Left ventricle myocardium inferior (tissue), 1 donor: Measurements from ENCODE around the gene MYH15. TPM values are rescaled to one million over a fixed set of nuclear protein-coding genes. Genes with fewer than 3 reads are reported as not detected.

ENCODE experiments used
- DNase-seq: peaks from one replicate; pipeline ENCODE4 v3.0.0-alpha.2; 2020
- H3K27ac ChIP-seq: fragments of 200-600 bp; replicated peaks from 2 replicates; pipeline ENCODE4 v1.8.0; 2021
- H3K27me3 ChIP-seq: fragments of 200-600 bp; 2 replicates; pipeline ENCODE4 v1.8.0; 2021; ENCODE audit warnings: low read depth
- H3K36me3 ChIP-seq: fragments of 200-600 bp; 2 replicates; pipeline ENCODE4 v1.8.0; 2021
- H3K4me1 ChIP-seq: fragments of 200-600 bp; 2 replicates; pipeline ENCODE4 v1.8.0; 2021
- H3K4me3 ChIP-seq: fragments of 200-600 bp; 2 replicates; pipeline ENCODE4 v1.8.0; 2021; ENCODE audit warnings: mild to moderate bottlenecking, moderate library complexity
- H3K9me3 ChIP-seq: fragments of 200-600 bp; replicated peaks from 2 replicates; pipeline ENCODE4 v1.8.0; 2021
- intact Hi-C: fragments of 100-400 bp; cut with micrococcal nuclease; formaldehyde crosslinking; loops from one replicate; pipeline ENCODE4 v1.11.0; 2022
- total RNA-seq: library from RNA; stranded (reverse); fragmentation: NEBNext Ultra II Directional; extraction: Animal tissue kit (Norgen Biotek cat#: 25700); gene quantifications from one replicate; pipeline ENCODE4 v1.2.1, GENCODE V29; 2021
- TF ChIP-seq, protein P1 (sequence below): fragments of 200-600 bp; IDR thresholded peaks from 2 replicates; pipeline ENCODE4 v1.8.0; 2021; ENCODE audit warnings: antibody characterized with exemption, mild to moderate bottlenecking, borderline replicate concordance
- donor health status: DM: no; HTN: yes; CAD: no; lungs with severe emphysema.

MYH15 gene
- total RNA-seq, 1 donor from 2014 or later, result 0.22 TPM

DNA sequence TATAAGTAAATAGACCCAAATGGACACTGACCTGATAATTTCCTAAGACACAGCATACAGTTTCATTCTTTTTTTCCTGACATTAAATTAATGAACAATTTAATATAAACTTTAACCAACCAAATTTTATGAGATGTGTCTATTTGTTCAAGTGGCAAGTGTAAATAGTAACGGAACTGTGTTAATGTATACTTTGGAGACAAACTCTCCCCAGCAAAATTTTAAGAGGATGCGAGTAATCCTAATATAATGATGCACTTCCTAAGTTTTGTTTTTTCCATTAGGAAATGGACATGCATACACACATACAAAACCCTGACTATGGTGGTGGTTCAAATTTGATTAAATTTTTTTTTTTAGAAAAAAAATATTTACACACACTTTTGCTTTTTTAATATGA is 38.5 kb upstream of the MYH15 start:
- H3K36me3 ChIP-seq, result no peaks in the 10 kb centered on the region
- DNase-seq, result no peak
- intact Hi-C loops, result no loop called here
- TF ChIP-seq, protein P1, sequence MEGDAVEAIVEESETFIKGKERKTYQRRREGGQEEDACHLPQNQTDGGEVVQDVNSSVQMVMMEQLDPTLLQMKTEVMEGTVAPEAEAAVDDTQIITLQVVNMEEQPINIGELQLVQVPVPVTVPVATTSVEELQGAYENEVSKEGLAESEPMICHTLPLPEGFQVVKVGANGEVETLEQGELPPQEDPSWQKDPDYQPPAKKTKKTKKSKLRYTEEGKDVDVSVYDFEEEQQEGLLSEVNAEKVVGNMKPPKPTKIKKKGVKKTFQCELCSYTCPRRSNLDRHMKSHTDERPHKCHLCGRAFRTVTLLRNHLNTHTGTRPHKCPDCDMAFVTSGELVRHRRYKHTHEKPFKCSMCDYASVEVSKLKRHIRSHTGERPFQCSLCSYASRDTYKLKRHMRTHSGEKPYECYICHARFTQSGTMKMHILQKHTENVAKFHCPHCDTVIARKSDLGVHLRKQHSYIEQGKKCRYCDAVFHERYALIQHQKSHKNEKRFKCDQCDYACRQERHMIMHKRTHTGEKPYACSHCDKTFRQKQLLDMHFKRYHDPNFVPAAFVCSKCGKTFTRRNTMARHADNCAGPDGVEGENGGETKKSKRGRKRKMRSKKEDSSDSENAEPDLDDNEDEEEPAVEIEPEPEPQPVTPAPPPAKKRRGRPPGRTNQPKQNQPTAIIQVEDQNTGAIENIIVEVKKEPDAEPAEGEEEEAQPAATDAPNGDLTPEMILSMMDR, result no peak
- H3K27me3 ChIP-seq, result no peaks in the 10 kb centered on the region
- no peak overlapping the region for H3K27ac ChIP-seq
- H3K9me3 ChIP-seq, result no peaks in the 10 kb centered on the region
- H3K4me3 ChIP-seq, result no peak overlapping the region
- H3K4me1 ChIP-seq, result peaks cover 5% of the 10 kb centered on the region

DNA sequence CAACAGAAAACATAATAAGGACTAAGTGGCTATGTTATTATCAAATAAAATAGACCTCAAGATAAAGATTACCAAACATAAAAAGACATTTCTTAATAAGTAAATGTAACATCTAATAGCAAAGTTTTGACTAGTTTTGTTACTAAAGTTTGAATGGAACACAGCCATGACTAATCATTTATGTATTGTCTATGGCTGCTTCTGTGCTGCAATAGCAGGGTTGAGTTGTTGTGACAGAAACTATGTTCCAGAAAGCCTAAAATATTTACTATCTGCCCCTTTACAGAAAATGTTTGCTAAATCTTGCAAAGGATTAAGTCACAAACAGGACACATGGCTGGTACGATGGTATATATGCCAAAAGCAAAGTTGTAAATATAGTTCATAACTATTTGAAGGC is 37.9 kb upstream of the MYH15 start:
- no peak for DNase-seq
- intact Hi-C loops, result no loop called here

DNA sequence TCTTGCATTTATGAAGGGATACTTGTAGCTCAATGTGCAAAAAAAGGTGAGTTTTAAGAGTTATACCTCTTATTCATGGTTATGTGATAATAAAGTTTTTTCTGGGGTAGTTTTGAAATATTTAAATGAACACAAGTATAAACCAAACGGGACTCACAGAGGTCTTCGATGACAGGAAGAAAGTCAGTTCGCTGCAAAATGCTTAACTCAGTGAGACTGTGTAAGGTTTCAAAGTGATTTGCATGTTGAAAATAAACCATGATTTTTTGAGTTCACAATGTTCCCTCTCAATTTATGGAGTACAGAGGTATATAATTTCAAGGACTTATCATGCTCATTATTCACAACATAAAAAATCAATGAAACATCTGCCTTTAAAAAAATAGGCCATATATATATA is 36.3 kb upstream of the MYH15 start:
- peak overlapping the region; percentile 43 for H3K4me3 ChIP-seq
- peak overlapping the region; percentile 6 for H3K27ac ChIP-seq
- no peaks in the 10 kb centered on the region for H3K9me3 ChIP-seq

More for the DNA sequence above, 37.9 kb upstream of the MYH15 start:
- Histone ChIP-seq H3K9me3 (no peaks in the 10 kb centered on the region), H3K4me1 (peaks cover 5% of the 10 kb centered on the region), H3K27me3 (no peaks in the 10 kb centered on the region), H3K27ac (no peak overlapping the region), H3K36me3 (no peaks in the 10 kb centered on the region), H3K4me3 (no peak overlapping the region)
- TF ChIP-seq, protein P1, result no peak

DNA sequence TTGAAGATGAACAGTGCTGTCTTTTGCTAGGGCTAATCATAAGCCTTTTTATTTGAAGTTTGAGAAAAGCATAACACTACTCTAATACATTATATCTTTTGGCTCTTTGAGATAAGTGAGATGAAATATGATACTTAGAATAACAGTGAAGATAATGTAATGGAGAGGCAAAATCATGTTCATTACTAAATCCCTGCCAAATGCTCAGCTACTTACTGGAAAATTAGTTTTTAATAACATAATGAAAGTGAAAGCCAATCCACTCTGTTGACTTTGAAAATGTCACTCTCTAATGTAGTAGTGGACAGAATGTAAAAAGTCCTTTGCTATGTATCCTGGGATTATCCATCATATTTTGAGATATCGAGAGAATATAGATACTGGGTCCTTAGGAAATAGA is 35.9 kb upstream of the MYH15 start:
- TF ChIP-seq, protein P1, result no peak
- no peak for DNase-seq
- intact Hi-C loops, result no loop called here
- Histone ChIP-seq H3K4me1 (peaks cover 5% of the 10 kb centered on the region), H3K9me3 (no peaks in the 10 kb centered on the region), H3K27me3 (no peaks in the 10 kb centered on the region), H3K27ac (peak overlapping the region; percentile 6), H3K4me3 (peak overlapping the region; percentile 43), H3K36me3 (no peaks in the 10 kb centered on the region)

More for the DNA sequence above, 36.3 kb upstream of the MYH15 start:
- Histone ChIP-seq H3K4me1 (peaks cover 5% of the 10 kb centered on the region), H3K36me3 (no peaks in the 10 kb centered on the region), H3K27me3 (no peaks in the 10 kb centered on the region)
- TF ChIP-seq, protein P1, result no peak
- DNase-seq, result no peak
- intact Hi-C loops, result no loop called here

DNA sequence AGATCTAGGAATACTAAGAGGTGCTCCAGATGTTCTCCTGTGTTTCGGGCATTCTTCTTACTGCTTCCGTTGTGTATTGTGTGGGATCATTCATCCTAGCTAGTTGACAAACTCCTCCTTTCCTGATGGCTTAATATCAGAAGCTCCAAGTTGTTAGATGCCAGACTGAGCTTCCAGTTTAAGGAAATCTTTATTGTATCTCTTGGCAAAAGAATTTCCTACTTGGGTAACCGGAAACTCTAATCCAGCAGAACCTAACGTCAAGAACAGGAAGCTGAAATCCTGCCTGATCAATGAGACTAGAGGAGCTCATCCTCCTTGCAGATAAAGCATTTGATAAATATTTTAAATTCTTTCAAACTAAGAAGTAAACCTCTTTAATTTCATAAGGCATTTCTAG is 27.7 kb upstream of the MYH15 start:
- Histone ChIP-seq H3K4me1 (peaks cover 10% of the 10 kb centered on the region), H3K27me3 (no peaks in the 10 kb centered on the region), H3K27ac (no peak overlapping the region), H3K4me3 (no peak overlapping the region), H3K36me3 (no peaks in the 10 kb centered on the region), H3K9me3 (no peaks in the 10 kb centered on the region)
- DNase-seq, result no peak
- TF ChIP-seq, protein P1, result no peak
- intact Hi-C loops, result no loop called here
